NCI-H1092 treated with DMSO at 0.1 percent for 48 hours (cell line): ENCODE data around the gene HSPE1.
A peak's percentile ranks its signal among the peaks of the same experiment; 100 is the strongest.
"Not testable (repeated sequence)": the region's sequence is repeated elsewhere in the genome, so short reads cannot be mapped to it uniquely, and the experiment has no call there.

Experiments used
- DNase-seq: peaks from one replicate; lab custom pipeline; 2025; lab: John Stamatoyannopoulos, UW

HSPE1 gene

DNA sequence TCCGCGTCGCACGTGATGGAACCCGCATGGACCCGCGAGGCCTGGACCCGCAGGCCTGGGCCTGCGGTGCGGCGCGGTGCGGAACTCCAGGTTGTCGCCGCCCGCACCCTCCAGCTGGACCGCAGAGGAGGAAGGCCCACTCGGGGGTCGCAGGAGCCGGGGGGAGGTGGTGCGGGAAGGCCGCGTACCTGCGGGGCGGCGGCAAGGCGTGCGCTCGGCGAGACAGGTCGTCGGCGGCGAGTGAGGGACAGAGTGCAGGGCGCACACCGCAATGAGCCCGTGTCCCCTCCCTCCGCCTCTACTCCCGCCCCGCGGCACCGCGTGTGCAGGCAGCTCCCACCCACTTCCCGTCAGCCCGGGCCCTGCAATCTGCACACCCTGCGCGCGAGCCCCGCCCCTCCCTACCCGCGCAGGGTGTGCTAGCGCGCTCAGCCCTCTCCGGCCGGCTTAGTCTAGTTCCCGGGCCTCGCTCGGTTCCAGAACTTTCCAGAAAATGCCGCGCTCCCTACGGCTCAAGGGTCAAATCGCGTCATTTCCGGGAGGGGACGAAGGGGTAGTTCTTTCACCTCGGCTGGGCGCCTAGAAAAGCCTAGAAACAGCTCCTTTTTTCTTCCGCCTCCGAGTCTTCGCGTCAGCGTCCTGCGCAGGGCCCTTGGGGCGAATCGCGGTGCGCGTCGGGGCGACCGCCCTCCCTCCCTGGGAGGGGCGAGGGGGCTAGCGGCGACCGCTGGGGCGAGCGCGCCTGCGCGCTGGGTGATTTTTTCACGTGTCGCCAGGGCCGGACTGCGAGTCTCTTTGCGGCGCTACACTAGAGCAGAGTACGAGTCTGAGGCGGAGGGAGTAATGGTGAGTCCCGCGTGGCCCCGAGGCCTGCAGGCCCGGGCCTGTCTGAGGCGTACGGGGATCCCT lies at the start of gene HSPE1, which contains the start of gene HSPD1:
Gene HSPE1, plus strand, starts transcription at position 786 of the 909 bp plus-strand sequence. Its CDS starts 58 bp downstream, at position 844.
Gene HSPD1, minus strand, starts transcription at position 247 of the 909 bp plus-strand sequence. CDS start 992 bp downstream, outside the sequence.
- DNase-seq, result peak; percentile 94

DNA sequence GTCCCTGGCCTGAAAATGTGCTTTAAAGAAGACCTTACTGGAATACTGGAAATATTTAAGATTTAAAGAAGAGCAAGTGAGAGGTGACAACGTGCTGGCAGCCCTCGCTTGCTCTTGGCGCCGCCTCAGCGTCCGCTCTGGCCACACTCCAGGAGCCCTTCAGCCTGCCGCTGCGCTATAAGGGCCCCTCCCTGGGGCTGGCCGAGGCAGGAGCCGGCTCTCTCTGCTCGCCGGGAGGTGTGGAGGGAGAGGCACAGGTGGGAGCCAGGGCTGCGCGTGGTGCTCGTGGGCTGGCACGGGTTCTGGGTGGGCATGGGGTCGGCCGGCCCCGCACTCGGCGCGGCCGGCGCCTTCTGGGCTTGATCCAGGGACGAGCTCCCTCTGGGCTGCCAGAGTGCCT lies 49.7 kb upstream of the HSPE1 start:
- peak; percentile 18 for DNase-seq

DNA sequence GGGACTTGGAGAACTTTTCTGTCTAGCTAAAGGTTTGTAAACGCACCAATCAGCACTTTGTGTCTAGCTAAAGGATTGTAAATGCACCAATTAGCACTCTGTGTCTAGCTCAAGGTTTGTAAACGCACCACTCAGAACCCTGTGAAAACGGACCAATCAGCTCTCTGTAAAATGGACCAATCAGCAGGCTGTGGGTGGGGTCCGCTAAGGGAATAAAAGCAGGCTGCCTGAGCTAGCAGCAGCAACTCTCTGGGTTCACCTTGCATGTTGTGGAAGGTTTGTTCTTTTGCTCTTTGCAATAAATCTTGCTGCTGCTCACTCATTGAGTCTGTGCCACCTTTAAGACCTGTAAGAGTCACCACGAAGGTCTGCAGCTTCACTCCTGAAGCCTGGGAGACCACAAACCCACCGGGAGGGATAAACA lies 49.2 kb upstream of the HSPE1 start:
- peak; percentile 0 for DNase-seq

DNA sequence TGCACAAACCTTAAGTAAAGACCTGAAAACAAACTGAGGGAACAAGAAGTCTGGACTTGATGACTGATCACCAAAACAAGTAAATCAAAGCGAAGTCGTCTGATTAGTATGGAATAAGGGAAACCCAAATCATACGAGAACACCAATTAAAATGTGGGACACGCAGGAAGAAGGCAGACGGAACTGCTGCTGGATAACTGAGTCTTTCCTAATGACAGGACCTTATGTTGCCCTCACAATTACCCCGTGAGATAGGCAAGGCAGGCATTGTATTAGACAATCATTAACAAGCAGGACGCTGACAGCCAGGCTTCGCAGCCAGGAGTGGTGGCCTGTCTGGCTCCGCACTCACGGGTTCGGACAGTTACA lies 47.4 kb upstream of the HSPE1 start:
- DNase-seq, result no peak

DNA sequence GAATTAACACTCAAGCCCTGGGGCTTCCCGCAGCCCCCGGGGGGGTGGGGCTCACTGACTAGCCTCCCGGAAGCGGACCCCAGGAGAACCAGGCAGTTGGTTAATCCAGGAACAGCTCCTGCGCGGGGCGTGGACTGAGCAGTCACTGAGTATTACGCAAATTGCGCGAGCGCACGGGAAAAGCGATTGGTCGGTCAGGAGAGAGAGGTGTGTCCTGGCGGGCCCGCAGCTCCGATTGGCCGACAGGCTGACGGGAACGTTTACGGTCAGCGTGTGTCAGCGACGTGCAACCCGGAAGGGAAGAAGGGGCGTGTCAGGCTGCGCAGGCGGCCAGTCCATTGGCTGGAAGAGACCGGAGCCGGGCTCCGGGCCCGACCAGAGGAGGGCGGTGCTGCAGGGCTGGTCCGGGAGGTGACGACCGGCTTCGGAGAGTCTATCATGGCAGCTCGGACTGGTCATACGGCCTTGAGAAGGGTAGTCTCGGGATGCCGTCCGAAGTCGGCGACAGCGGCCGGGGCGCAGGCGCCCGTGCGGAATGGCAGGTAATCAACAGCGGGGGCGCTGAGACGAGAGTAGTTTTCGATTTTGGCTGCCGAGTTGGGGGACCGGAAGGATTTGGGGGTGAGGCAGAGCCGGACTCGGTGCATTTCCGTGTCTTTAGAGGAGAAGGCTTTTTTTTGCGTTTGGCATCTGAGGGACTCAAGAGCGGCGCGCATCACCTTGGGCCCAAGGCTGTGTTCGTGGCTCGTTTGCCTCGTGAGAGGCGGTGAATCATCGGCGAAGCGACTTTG lies 46.9 kb upstream of the HSPE1 start, which contains the start of gene COQ10B:
Gene COQ10B, plus strand, starts transcription at position 430 of the 791 bp plus-strand sequence. Its CDS starts 9 bp downstream, at position 439.
- peak; percentile 97 for DNase-seq

DNA sequence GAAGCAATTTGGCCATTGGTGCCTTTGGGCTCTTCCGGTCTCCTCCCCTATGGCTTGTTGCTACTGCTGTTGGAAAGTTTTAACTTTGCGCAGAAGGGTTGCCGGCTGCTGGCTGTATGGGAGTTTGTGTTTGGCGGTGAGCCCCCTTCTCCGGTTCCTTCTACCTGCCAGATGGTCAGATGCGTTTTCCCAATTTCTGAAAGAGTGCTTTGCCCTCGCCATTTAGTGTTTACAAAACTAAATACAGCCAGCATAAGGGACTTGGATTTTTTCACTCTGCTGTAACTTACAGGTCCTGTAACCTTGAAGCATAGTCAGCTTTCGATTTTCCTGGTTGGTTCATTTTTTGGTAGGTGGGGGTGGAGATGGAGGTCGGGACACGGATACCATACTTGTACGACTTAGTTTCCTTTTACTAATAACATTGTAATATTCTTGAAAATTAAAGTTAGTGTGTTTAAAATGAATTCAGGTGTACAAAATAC lies 46.2 kb upstream of the HSPE1 start:
- no peak for DNase-seq

DNA sequence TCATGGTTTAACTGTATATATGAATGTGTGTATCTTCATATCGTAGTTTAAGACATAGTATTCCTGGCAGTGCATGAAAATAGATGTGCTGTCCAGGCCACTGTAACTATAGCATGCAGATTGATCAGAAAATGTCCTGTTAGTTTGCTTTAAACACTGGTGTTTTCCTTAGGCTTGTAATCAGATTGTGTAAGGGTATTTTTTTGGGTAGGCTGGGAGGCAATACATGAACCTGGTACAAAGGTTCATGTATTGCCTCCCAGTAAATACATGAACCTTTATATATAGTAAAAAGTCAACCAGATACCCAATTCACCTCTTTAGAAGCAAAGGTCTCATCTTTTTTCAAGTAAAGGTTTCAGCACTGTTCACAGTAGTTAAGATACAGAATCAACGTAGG lies 45.3 kb upstream of the HSPE1 start:
- DNase-seq, result no peak

DNA sequence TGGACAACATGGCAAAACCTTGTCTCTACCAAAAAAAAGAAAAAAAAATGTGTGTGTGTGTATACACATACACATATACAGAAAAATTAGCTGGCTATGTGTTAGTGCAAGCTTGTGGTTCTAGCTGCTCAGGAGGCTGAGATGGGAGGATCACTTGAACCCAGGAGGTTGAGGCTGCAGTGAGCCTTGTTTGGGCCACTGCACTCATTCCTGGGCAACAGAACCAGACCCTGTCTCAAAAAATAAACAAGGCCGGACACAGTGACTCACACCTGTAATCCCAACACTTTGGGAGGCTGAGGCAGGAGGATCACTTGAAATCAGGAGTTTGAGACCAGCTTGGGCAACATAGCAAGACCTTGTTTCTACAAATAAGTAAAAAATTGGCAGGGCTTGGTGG lies 44.8 kb upstream of the HSPE1 start:
- no peak for DNase-seq

DNA sequence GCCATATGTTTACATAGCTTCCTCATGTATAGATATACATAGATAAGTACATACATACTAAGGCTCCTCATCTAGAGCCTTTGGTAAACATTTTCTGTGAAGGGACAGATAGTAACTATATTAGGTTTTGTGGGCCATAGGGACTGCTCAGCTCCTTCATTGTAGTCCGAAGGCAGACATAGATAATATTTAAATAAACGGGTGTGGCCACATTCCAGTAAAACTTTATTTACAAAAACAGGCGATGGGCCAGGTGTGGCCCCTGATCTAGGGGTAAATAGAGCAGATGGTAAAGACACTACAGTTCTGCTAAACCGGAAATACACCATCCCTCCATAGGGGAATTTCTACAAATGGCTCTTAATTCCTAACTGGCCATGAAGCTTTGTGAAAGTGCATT lies 39.5 kb upstream of the HSPE1 start:
- DNase-seq, result no peak

DNA sequence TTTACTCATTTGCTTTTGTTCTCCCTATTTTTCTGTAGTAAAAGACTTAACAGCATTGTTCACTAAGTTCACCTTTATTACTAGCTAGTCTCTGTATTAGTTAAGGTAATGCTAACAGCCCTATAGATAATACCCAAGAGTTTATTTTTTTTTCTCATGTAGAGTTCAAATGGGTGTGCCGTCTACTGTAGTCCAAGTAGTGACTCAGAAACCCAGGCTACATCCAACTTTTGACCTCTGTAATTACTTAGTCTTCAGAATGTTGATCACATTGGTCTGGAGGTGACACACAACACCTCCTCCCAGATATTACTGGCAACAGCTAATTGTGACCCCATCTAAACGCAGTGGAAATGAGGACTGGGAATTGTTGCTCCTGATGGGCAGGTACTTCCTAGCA lies 39.1 kb upstream of the HSPE1 start:
- no peak for DNase-seq

DNA sequence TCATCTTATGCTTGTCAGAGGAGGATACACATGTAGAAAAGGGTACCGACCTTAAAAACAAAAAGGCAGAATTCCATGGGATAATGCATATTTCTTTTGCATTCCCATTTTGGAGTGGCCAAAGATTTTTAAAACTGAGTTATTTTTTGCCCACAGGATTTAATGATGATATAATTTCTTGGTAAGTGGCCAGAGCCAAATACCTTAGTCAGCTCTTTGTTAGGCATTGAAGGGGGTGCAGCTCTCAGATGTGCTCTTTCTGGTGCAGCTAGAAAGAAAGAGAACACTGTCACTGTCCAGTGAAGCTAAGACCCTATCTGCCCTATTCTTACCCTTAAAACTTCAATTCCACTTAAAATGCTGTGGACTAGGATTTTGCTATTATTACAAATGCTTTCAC lies 36.0 kb upstream of the HSPE1 start:
- no peak for DNase-seq

DNA sequence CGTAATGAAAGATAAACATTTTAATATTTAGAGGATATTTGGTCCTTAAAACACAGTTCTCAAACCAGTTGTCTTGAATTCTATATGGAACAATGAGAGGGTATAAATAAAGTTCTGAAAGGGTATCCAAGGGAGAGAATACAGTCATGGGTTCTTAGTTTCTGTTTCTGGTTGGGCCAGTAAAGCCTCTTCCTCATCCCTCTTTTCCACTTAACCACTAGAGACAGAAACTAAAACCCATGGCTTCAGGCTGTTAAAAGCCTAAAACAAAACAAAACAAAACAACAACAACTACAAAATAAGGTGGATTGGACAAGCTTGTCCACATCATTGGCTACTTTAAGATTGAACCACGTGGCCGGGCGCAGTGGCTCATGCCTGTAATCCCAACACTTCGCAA lies 28.0 kb upstream of the HSPE1 start:
- no peak for DNase-seq

DNA sequence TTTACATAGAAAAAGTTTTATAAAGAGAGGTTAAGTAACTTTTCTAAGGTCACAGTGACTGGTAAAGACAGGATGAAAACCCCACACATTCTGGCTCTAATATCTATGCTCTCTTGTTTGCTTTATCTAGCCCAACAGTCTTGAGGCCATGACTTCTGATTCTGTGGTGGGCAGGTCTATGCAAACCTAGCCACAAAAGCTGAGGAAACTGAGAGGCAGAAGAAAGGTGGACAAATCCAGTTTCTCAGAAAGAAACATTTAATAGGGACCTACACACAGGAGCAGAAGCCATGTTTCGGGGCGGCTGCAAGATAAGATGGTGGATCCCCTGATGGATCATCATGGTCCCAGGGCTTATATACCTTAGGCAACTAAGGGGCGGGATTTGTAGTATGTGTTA lies 22.4 kb upstream of the HSPE1 start:
- no peak for DNase-seq

DNA sequence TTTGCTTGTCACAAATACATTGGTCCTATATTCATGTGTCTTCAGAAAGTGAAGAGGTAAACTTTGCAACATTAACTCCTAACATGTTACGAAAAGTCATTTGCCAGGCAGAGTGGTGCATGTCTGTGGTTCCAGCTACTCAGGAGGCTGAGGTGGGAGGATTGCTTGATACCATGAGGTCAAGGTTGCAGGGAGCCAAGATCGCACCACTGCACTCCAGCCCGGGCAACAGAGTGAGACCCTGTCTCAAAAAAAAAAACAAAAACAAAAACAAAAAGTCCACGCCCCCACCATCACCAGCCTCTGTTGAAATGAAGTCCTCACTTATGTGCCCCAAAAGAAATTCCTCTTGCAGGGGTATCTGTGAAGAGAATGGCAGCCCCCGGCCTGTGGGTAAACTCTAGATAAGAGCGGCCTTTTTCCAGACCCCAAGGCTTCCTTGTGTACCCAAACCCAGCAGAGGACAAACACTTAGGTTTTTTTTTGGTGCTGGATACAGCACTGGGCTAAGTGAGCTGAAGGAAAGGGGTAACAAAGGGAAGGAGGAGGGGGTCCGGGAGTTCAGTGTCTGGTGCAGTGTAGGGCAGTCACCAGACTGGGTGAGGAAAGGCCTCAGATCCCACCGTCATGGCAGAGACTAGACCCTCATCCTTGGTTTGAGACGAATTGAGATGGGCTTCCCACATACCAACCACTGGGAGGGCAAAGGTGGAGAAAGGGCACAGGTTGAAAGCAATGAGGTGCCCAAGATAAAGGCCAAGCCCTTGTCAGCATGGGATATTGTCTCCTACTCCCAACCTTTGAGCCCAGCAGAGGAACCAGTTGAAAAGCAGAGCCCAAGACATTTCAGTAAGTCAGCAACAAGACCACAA lies 19.8 kb upstream of the HSPE1 start:
- DNase-seq, result no peak

DNA sequence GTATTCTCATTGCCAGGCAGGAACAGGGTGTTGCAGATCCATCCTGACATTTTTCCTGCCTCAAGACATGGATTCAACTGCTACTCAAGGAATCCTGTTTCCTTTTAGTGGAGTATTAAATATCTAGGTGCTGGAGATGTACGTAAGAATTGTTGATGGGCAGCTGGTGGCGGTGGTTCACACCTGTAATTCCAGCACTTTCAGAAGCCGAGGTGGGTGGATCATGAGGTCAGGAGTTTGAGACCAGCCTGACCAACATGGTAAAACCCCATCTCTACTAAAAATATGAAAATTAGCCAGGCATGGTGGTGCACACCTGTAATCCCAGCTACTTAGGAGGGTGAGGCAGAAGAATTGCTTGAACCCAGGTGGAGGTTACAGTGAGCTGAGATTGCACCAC lies 15.9 kb upstream of the HSPE1 start:
- DNase-seq, result not testable (repeated sequence)

DNA sequence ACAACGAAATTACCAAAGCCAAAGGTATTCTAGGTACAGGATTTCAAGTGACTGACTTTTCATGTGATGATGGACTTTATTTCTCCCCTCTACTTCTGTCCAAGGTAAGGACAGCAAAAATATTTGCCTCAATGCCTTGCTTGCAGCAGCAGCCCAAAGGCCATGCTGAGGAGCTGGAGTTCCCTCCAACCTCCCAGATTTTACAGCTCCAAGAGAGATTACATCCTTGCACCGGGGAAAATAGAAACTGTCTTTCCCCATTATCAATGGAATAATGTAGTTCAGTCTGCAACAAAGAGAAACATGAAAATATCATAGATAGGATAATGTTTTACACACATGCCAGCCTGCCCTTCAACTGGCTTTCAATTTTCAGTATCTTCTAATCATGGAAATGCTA lies 14.0 kb upstream of the HSPE1 start:
- DNase-seq, result no peak

DNA sequence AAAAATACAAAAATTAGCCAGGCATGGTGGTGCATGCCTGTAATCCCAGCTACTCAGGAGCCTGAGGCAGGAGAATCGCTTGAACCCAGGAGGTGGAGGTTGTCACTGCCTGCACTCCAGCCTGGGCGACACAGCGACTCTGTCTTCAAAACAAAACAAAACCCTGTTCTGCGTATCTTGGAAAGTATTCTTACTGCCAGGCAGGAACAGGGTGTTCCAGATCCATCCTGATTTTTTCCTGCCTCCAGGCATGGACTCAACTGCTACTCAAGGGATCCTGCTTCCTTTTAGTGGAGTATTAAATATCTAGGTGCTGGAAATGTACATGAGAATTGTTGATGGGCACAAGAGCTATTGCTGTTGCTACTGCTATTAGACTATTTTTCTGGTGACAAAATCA lies 12.8 kb upstream of the HSPE1 start:
- no peak for DNase-seq

DNA sequence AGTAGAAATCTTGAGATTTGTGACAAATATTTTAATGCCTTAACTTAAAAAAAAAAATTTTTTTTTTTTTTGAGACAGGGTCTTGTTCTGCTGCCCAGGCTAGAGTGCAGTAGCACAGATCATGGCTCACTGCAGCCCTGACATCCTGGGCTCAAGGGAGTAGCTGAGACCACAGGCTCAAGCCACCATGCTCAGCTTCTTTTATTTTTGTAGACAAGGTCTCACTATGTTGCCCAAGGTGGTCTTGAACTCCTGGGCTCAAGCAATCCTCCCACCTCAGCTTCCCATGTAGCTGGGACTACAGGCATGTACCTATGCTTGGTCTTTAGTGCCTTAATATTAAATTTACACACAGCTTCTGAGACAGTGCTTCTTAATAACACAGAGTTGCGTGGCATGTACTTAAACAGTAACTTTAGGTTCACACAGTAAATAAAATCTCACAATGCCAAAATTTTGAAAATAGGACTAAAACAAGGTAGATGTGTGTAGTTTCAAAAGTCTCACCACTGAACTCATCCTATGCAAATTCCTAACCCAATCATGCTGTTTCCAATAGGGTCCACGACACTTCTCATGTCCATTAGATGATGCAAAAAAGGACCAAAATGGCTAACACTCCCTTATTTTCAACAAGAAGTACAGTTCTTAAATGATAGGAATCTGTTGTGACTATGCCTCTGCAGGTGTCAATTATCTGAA lies 4.6 kb upstream of the HSPE1 start:
- no peak for DNase-seq

DNA sequence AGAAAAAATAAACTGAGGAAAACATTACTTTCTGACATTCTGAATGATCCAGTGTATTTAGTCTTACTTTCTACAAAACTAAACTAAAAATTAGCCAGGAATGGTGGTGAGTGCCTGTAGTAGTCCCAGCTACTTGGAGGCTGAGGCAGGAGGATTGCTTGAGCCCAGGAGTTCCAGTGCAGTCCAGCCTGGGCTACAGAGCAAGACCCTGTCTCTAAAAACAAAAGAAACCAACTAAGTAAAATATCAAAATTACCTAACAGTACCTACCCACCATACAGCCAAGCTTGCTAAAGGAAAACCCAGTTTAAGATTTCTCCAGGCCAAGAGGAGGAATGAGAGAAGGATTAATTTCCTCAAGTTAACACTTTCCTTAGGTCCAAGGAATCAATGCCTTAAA lies 3.5 kb upstream of the HSPE1 start:
- DNase-seq, result no peak

DNA sequence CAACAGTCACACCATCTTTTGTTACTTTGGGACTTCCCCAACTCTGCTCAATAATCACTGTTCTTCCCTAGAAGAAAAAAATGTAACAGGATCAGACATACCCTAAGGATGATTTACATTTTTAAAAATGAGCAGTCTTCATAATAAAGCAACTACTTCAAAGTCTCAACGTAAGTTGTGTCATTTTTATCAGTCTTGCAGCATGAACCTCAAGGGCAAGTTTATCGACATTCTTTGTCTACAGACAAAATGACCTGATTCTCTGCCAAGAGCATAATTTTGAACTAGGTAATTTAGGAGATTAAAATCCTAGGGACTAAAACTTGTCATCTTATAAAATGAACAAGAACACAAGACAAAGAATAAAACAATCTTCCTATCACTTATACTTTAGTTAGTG lies 2.9 kb upstream of the HSPE1 start:
- no peak for DNase-seq
